H1 (cell line): ENCODE measurements around the gene NLRC3. TPM values are rescaled to one million over a fixed set of nuclear protein-coding genes. Genes with fewer than 3 reads are reported as not detected.

ENCODE experiments used
- CTCF ChIA-PET: fragments of 300-600 bp; sonication (Branson Sonifier 250); formaldehyde crosslinking; loops from one replicate; lab custom pipeline; 2021; ENCODE audit not compliant: partially characterized antibody; lab: Charles Lee
- POLR2A ChIA-PET: fragments of 300-600 bp; sonication (Branson Sonifier 250); formaldehyde crosslinking; loops from one replicate; lab custom pipeline; 2021; ENCODE audit warnings: inconsistent platforms; ENCODE audit not compliant: partially characterized antibody; lab: Charles Lee
- DNase-seq, 2 experiments: peaks; one replicate each; pipeline versions ENCODE4 v3.0.0 to v3.0.0-alpha.2; 2010 to 2022; ENCODE audit warnings: low spot score in 2 of 2, low read depth in 1 of 2, mixed read lengths in 1 of 2
- FAIRE-seq: peaks from 2 replicates; lab custom pipeline; 2011; peaks lifted over from hg19 to GRCh38; lab: Jason Lieb, UNC
- H2AFZ ChIP-seq: 2 replicates; pipeline ENCODE4 v1.8.1; 2012; ENCODE audit warnings: low read length, inconsistent platforms
- H2AK5ac ChIP-seq: 2 replicates; pipeline ENCODE4 v1.6.1; 2013; ENCODE audit warnings: low read depth, low read length
- H2BK120ac ChIP-seq: replicated peaks from 2 replicates; pipeline ENCODE3; 2013; ENCODE audit warnings: low read depth, low read length, inconsistent platforms
- H2BK12ac ChIP-seq: 2 replicates; pipeline ENCODE4 v1.6.1; 2013; ENCODE audit warnings: low read depth, low read length
- H2BK15ac ChIP-seq: 2 replicates; pipeline ENCODE4 v1.6.1; 2013; ENCODE audit warnings: low read length
- H2BK20ac ChIP-seq: 2 replicates; pipeline ENCODE4 v1.6.1; 2013; ENCODE audit warnings: low read length
- H2BK5ac ChIP-seq: 2 replicates; pipeline ENCODE4 v1.6.1; 2013; ENCODE audit warnings: low read depth, low read length
- H3K14ac ChIP-seq: 2 replicates; pipeline ENCODE4 v1.6.1; 2013; ENCODE audit warnings: inconsistent platforms; ENCODE audit not compliant: insufficient read length
- H3K18ac ChIP-seq: 2 replicates; pipeline ENCODE4 v1.6.1; 2013; ENCODE audit warnings: low read length; ENCODE audit errors: extremely low read depth
- H3K23ac ChIP-seq: 2 replicates; pipeline ENCODE4 v1.6.1; 2013; ENCODE audit warnings: inconsistent platforms; ENCODE audit not compliant: insufficient read length
- H3K23me2 ChIP-seq: 2 replicates; pipeline ENCODE4 v1.6.1; 2013; ENCODE audit warnings: low read depth, low read length
- H3K27ac ChIP-seq: 2 replicates; pipeline ENCODE4 v1.6.1; 2011; ENCODE audit warnings: low read depth, low read length, inconsistent platforms
- H3K27me3 ChIP-seq, 4 experiments: replicated peaks in 1 of 4; 1 replicate in 1 of 4; 2 replicates in 3 of 4; pipeline versions ENCODE4 v1.6.1 to v1.8.1; 2011 to 2013; ENCODE audit warnings: low read length in 3 of 4, mild to moderate bottlenecking in 3 of 4, inconsistent platforms in 2 of 4, mixed read lengths in 2 of 4, moderate library complexity in 1 of 4; ENCODE audit not compliant: control insufficient read depth in 3 of 4, insufficient read depth in 3 of 4; ENCODE audit errors: extremely low read depth in 1 of 4
- H3K36me3 ChIP-seq, 4 experiments: 2 replicates each; pipeline versions ENCODE4 v1.6.1 to v1.8.1; 2011 to 2013; ENCODE audit warnings: mild to moderate bottlenecking in 4 of 4, low read length in 3 of 4, moderate library complexity in 2 of 4, control low read depth in 1 of 4, inconsistent platforms in 1 of 4; ENCODE audit not compliant: insufficient read depth in 4 of 4, control insufficient read depth in 2 of 4
- H3K4ac ChIP-seq: replicated peaks from 2 replicates; pipeline ENCODE3; 2013; ENCODE audit warnings: low read length, low read depth, mixed read lengths, inconsistent platforms; ENCODE audit not compliant: insufficient read length
- H3K4me1 ChIP-seq, 4 experiments: replicated peaks in 1 of 4; 1 replicate in 1 of 4; 2 replicates in 3 of 4; pipeline versions ENCODE4 v1.6.1 to v1.8.1; 2011 to 2013; ENCODE audit warnings: low read length in 3 of 4, inconsistent platforms in 2 of 4, mixed read lengths in 1 of 4; ENCODE audit not compliant: insufficient read depth in 4 of 4, control insufficient read depth in 3 of 4
- H3K4me2 ChIP-seq, 2 experiments: 2 replicates each; pipeline versions ENCODE4 v1.6.1 to v1.8.1; 2011 to 2013; ENCODE audit warnings: low read depth in 2 of 2, low read length in 2 of 2, control low read depth in 1 of 2, inconsistent platforms in 1 of 2, mild to moderate bottlenecking in 1 of 2; ENCODE audit not compliant: insufficient read depth in 1 of 2
- H3K4me3 ChIP-seq, 4 experiments: fragments of 200-600, 300-600 bp in 1 of 4; sonication (generic), shearing (Covaris generic), sonication (Bioruptor Twin) in 1 of 4; 2 replicates each; pipeline versions ENCODE4 v1.5.1 to v1.8.1; 2011 to 2016; ENCODE audit warnings: low read length in 4 of 4, low read depth in 3 of 4, control low read depth in 2 of 4, inconsistent platforms in 2 of 4, mild to moderate bottlenecking in 2 of 4, mixed read lengths in 1 of 4, moderate library complexity in 1 of 4; ENCODE audit not compliant: insufficient read depth in 2 of 4; ENCODE audit errors: extremely low read depth in 1 of 4
- H3K56ac ChIP-seq: replicated peaks from 2 replicates; pipeline ENCODE3; 2013; ENCODE audit warnings: low read depth, mild to moderate bottlenecking, mixed read lengths, low read length, inconsistent platforms; ENCODE audit not compliant: insufficient read length
- H3K79me1 ChIP-seq: 2 replicates; pipeline ENCODE4 v1.6.1; 2013; ENCODE audit warnings: low read depth, low read length, control low read depth
- H3K79me2 ChIP-seq, 2 experiments: 2 replicates each; pipeline versions ENCODE4 v1.6.1 to v1.8.1; 2012 to 2013; ENCODE audit warnings: low read length in 2 of 2, mild to moderate bottlenecking in 2 of 2, inconsistent platforms in 1 of 2; ENCODE audit not compliant: insufficient read depth in 2 of 2, control insufficient read depth in 1 of 2
- H3K9ac ChIP-seq, 4 experiments: replicated peaks in 1 of 4; 1 replicate in 1 of 4; 2 replicates in 3 of 4; pipeline versions ENCODE4 v1.6.1 to v1.8.1; 2011 to 2013; ENCODE audit warnings: low read depth in 3 of 4, low read length in 3 of 4, control low read depth in 2 of 4, mild to moderate bottlenecking in 2 of 4, moderate library complexity in 2 of 4, inconsistent platforms in 1 of 4; ENCODE audit errors: extremely low read depth in 1 of 4
- H3K9me3 ChIP-seq, 2 experiments: 2 replicates each; pipeline versions ENCODE4 v1.6.1 to v1.8.1; 2012 to 2013; ENCODE audit warnings: mild to moderate bottlenecking in 2 of 2, moderate library complexity in 2 of 2, control low read depth in 1 of 2, inconsistent platforms in 1 of 2, low read depth in 1 of 2, low read length in 1 of 2, mixed read lengths in 1 of 2; ENCODE audit not compliant: insufficient read depth in 2 of 2
- H4K20me1 ChIP-seq, 2 experiments: replicated peaks in 1 of 2; 2 replicates each; pipeline versions ENCODE3 to v1.8.1; 2011 to 2013; ENCODE audit warnings: inconsistent platforms in 2 of 2, low read length in 2 of 2, mild to moderate bottlenecking in 1 of 2; ENCODE audit not compliant: insufficient read depth in 2 of 2, control insufficient read depth in 1 of 2
- H4K5ac ChIP-seq: 2 replicates; pipeline ENCODE4 v1.6.1; 2013; ENCODE audit warnings: low read length, low read depth, mixed read lengths, inconsistent platforms; ENCODE audit not compliant: insufficient read length
- H4K8ac ChIP-seq: 2 replicates; pipeline ENCODE4 v1.8.0; 2013; ENCODE audit warnings: mild to moderate bottlenecking, moderate library complexity, low read length, inconsistent platforms; ENCODE audit not compliant: insufficient read depth; ENCODE audit errors: extremely low read depth
- H4K91ac ChIP-seq: replicated peaks from 2 replicates; pipeline ENCODE3; 2013; ENCODE audit warnings: low read length, mixed read lengths, inconsistent platforms; ENCODE audit not compliant: insufficient read length
- ATF2 ChIP-seq: IDR thresholded peaks from 2 replicates; pipeline ENCODE4 v1.6.1; 2012; ENCODE audit warnings: low read length, inconsistent platforms
- BRCA1 ChIP-seq: IDR thresholded peaks from 2 replicates; pipeline ENCODE4 v1.6.1; 2012; ENCODE audit warnings: low read depth, low read length, improper control_type of control experiment
- CBX5 ChIP-seq: fragments of 300-800, 300-1000 bp; sonication (generic); IDR thresholded peaks from 2 replicates; pipeline ENCODE4 v1.7.1; 2016; ENCODE audit warnings: antibody characterized with exemption, low read length, low read depth
- EP300 ChIP-seq, 2 experiments: IDR thresholded peaks; 1 replicate in 1 of 2; 2 replicates in 1 of 2; pipeline ENCODE4 v1.6.1; 2011 to 2012; ENCODE audit warnings: low read depth in 2 of 2, low read length in 2 of 2, mild to moderate bottlenecking in 2 of 2, borderline replicate concordance in 1 of 2, inconsistent platforms in 1 of 2, moderate library complexity in 1 of 2
- HDAC2 ChIP-seq, 2 experiments: fragments of 300-600 bp in 1 of 2; sonication (generic) in 1 of 2; IDR thresholded peaks; 2 replicates each; pipeline ENCODE4 v1.6.1; 2011 to 2012; ENCODE audit warnings: low read depth in 2 of 2, low read length in 2 of 2, mild to moderate bottlenecking in 2 of 2, moderate library complexity in 2 of 2, borderline replicate concordance in 1 of 2, inconsistent platforms in 1 of 2
- JUND ChIP-seq: IDR thresholded peaks from 2 replicates; pipeline ENCODE4 v1.6.1; 2011; ENCODE audit warnings: mild to moderate bottlenecking, improper control_type of control experiment, low read length
- KDM1A ChIP-seq: fragments of 200-600, 300-600 bp; sonication (generic); IDR thresholded peaks from 2 replicates; pipeline ENCODE4 v1.7.1; 2016; ENCODE audit warnings: mild to moderate bottlenecking, low read length, borderline replicate concordance
- KDM4A ChIP-seq: IDR thresholded peaks from one replicate; pipeline ENCODE4 v1.7.1; 2012; ENCODE audit warnings: low read depth, mild to moderate bottlenecking, moderate library complexity, low read length, inconsistent platforms; ENCODE audit not compliant: severe bottlenecking
- POU5F1 ChIP-seq: IDR thresholded peaks from 2 replicates; pipeline ENCODE4 v1.6.1; 2011; ENCODE audit warnings: low read depth, mild to moderate bottlenecking, low read length, moderate library complexity
- RFX5 ChIP-seq: IDR thresholded peaks from 2 replicates; pipeline ENCODE4 v1.6.1; 2011; ENCODE audit warnings: low read depth, low read length, improper control_type of control experiment, borderline replicate concordance
- SRF ChIP-seq: IDR thresholded peaks from 2 replicates; pipeline ENCODE4 v1.6.1; 2011; ENCODE audit warnings: mild to moderate bottlenecking, low read depth, low read length, moderate library complexity
- ZNF274 ChIP-seq: IDR thresholded peaks from 2 replicates; pipeline ENCODE4 v1.7.0; 2012; ENCODE audit warnings: low read length, borderline replicate concordance; ENCODE audit errors: extremely low read depth
- WGBS, 2 experiments: shearing (Covaris generic) in 1 of 2; methylation state at CpG; one replicate each; pipeline versions ENCODE4 v1.1.6 to v1.1.7; 2013 to 2015; ENCODE audit warnings: low lambda C conversion rate in 2 of 2, mixed read lengths in 2 of 2, inconsistent platforms in 1 of 2, low coverage in 1 of 2, missing lambda C conversion rate in 1 of 2; ENCODE audit not compliant: insufficient replicate concordance in 2 of 2, insufficient coverage in 1 of 2, insufficient read length in 1 of 2; ENCODE audit errors: extremely low coverage in 1 of 2, missing lambda C conversion rate in 1 of 2; 5-methylcytosine and 5-hydroxymethylcytosine counted together
- polyA plus RNA-seq, 7 experiments: library from polyadenylated mRNA; depleted of rRNA in 3 of 7; stranded (reverse) in 5 of 7; unstranded in 2 of 7; fragments of >200 nt in 5 of 7; fragments of 200-250 nt in 2 of 7; gene quantifications; 1 replicate in 5 of 7; 2 replicates in 1 of 7; 4 replicates in 1 of 7; pipeline versions ENCODE4 v1.2.1 to v1.2.3, GENCODE V29; 2011 to 2013; ENCODE audit warnings: missing spikeins in 2 of 7, mixed read lengths in 2 of 7
- total RNA-seq: library from RNA; stranded (reverse); fragmentation: NEBNext Ultra II Directional; extraction: Animal tissue kit (Norgen Biotek cat#: 25700); gene quantifications from 2 replicates; pipeline ENCODE4 v1.2.1, GENCODE V29; 2021

The NLRC3 gene
- total and polyA plus RNA-seq, 2 of the 8 experiments (the other 6 are each of a cell fraction or from before 2014, with no cell fraction given): 0.18 to 0.20 TPM

GRCh38 chr16:3532741-3533140, 44.5 kb downstream of the NLRC3 start:
- Histone ChIP-seq H2BK12ac (no peak overlapping the region), H3K27me3 (no peaks in the 10 kb centered on the region), H3K4me1 (no peaks in the 10 kb centered on the region), H2AFZ (no peak overlapping the region), H2AK5ac (no peak overlapping the region), H2BK15ac (no peak overlapping the region), H3K56ac (no peak overlapping the region), H2BK120ac (no peak overlapping the region), H3K79me1 (no peaks in the 10 kb centered on the region), H4K8ac (no peak overlapping the region), H3K14ac (no peak overlapping the region), H3K4me2 (no peak overlapping the region), H3K18ac (no peak overlapping the region), H3K36me3 (peaks cover 0 to 20% (median 6%) of the 10 kb centered on the region in 4 experiments; a peak in 4 of 8 replicates), H3K9me3 (no peaks in the 10 kb centered on the region), H2BK20ac (no peak overlapping the region), H3K4me3 (no peak overlapping the region), H4K91ac (no peak overlapping the region), H2BK5ac (no peak overlapping the region), H4K20me1 (peaks cover 0 to 1% of the 10 kb centered on the region in 2 experiments), H3K79me2 (no peaks in the 10 kb centered on the region), H4K5ac (no peak overlapping the region), H3K27ac (no peak overlapping the region), H3K9ac (no peak overlapping the region), H3K4ac (no peak overlapping the region), H3K23me2 (no peaks in the 10 kb centered on the region), H3K23ac (no peak overlapping the region)
- 98% methylated on average over 12 of the region's 12 CpGs; no CpG with 5 or more reads in 1 of the 2 experiments for WGBS, 2 experiments
- DNase-seq (no peak), FAIRE-seq (no peak)
- ChIA-PET POLR2A (interaction anchor here (1.4 kb wide), 1 partner anchor 10 kb away, joined by 4 read pairs; no protein-coding TSS in a partner anchor), CTCF (interaction anchor here (1.7 kb wide), 1 partner anchor 14 kb away, joined by 4 read pairs; no protein-coding TSS in a partner anchor)
- TF ChIP-seq HDAC2 (IDR thresholded peaks at IDR 0.05; ENCODE audit: borderline replicate concordance in 1 of 2, low read depth in 2 of 2, low read length in 2 of 2) (no peak), ATF2 (no peak), JUND (no peak), RFX5 (no peak), ZNF274 (no peak), BRCA1 (no peak), POU5F1 (no peak), KDM1A (no peak), KDM4A (no peak), EP300 (IDR thresholded peaks at IDR 0.05; ENCODE audit: borderline replicate concordance in 1 of 2, low read depth in 2 of 2, low read length in 2 of 2) (no peak), SRF (no peak), CBX5 (no peak)
